OCI-LY7 (cell line): Measurements from ENCODE around the gene TLX1. TPM values are rescaled to one million over a fixed set of nuclear protein-coding genes. Genes with fewer than 3 reads are reported as not detected.

Experiments used
- BruUV-seq: library from RNA; stranded (reverse); fragments of 400-500 nt; replicated peaks from 2 replicates; lab custom pipeline; 2021; lab: Mats Ljungman, UMichigan
- CTCF ChIA-PET: fragments of 300-600 bp; sonication (Branson Sonifier 250); formaldehyde crosslinking; loops from one replicate; lab custom pipeline; 2022; ENCODE audit warnings: antibody characterized with exemption; ENCODE audit not compliant: unreplicated experiment; lab: Charles Lee
- POLR2A ChIA-PET: fragments of 300-600 bp; sonication (Branson Sonifier 250); formaldehyde crosslinking; loops from one replicate; lab custom pipeline; 2022; ENCODE audit warnings: antibody characterized with exemption; lab: Charles Lee
- DNase-seq: peaks from one replicate; pipeline ENCODE4 v3.0.0-alpha.2; 2015; ENCODE audit warnings: low spot score
- H2AFZ ChIP-seq: fragments of 200-600 bp; sonication (generic), shearing (Covaris generic); 2 replicates; pipeline ENCODE4 v1.6.1; 2014; ENCODE audit warnings: mild to moderate bottlenecking, antibody characterized with exemption, low read length, moderate library complexity
- H3K27ac ChIP-seq: fragments of 200-600 bp; sonication (generic); 2 replicates; pipeline ENCODE4 v1.5.1; 2014; ENCODE audit warnings: mixed run types, low read depth, mild to moderate bottlenecking, moderate library complexity, low read length, inconsistent platforms; ENCODE audit not compliant: poor library complexity, severe bottlenecking
- H3K36me3 ChIP-seq: fragments of 200-600 bp; sonication (generic); 2 replicates; pipeline ENCODE4 v1.6.1; 2014; ENCODE audit warnings: mild to moderate bottlenecking, antibody characterized with exemption, low read length, moderate library complexity, mixed read lengths; ENCODE audit not compliant: insufficient read depth
- H3K4me1 ChIP-seq: fragments of 200-600 bp; sonication (generic); 2 replicates; pipeline ENCODE4 v1.5.1; 2014; ENCODE audit warnings: mild to moderate bottlenecking, low read length; ENCODE audit not compliant: insufficient read depth, poor library complexity, severe bottlenecking
- H3K4me2 ChIP-seq: fragments of 200-600 bp; sonication (generic); 2 replicates; pipeline ENCODE4 v1.6.1; 2014; ENCODE audit warnings: mild to moderate bottlenecking, low read length
- H3K4me3 ChIP-seq: fragments of 200-600 bp; sonication (generic); 2 replicates; pipeline ENCODE4 v1.5.1; 2014; ENCODE audit warnings: mild to moderate bottlenecking, low read depth, low read length; ENCODE audit not compliant: poor library complexity, severe bottlenecking
- H3K79me2 ChIP-seq: fragments of 200-600 bp; sonication (generic); 2 replicates; pipeline ENCODE4 v1.6.1; 2016; ENCODE audit warnings: low read depth, mild to moderate bottlenecking, low read length, moderate library complexity, mixed read lengths; ENCODE audit not compliant: insufficient read depth
- H3K9me2 ChIP-seq: fragments of 200-600 bp; sonication (generic); 2 replicates; pipeline ENCODE4 v1.6.1; 2016; ENCODE audit warnings: mild to moderate bottlenecking, low read length, mixed read lengths; ENCODE audit not compliant: insufficient read depth
- H3K9me3 ChIP-seq: fragments of 200-600 bp; sonication (generic); 2 replicates; pipeline ENCODE4 v1.6.1; 2014; ENCODE audit warnings: mild to moderate bottlenecking, mixed run types, low read length, mixed read lengths
- H4K20me1 ChIP-seq: fragments of 200-600 bp; sonication (generic); 2 replicates; pipeline ENCODE4 v1.6.1; 2014; ENCODE audit warnings: mild to moderate bottlenecking, antibody characterized with exemption, low read length, moderate library complexity, mixed read lengths; ENCODE audit not compliant: insufficient read depth
- CTCF ChIP-seq: fragments of 200-600 bp; sonication (generic); conservative IDR thresholded peaks from 2 replicates; pipeline ENCODE4 v1.5.1; 2014; ENCODE audit warnings: mild to moderate bottlenecking, antibody characterized with exemption, low read length, moderate library complexity, mixed read lengths
- EZH2phosphoT487 ChIP-seq: fragments of 200-600 bp; sonication (generic); IDR thresholded peaks from 2 replicates; pipeline ENCODE4 v1.6.1; 2018; ENCODE audit warnings: low read depth, borderline replicate concordance, mild to moderate bottlenecking, mixed run types, antibody characterized with exemption, low read length, moderate library complexity, mixed read lengths
- intact Hi-C: fragments of 100-400 bp; cut with micrococcal nuclease; formaldehyde crosslinking; loops from one replicate; pipeline ENCODE4 v1.10.0; 2022; ENCODE audit not compliant: unreplicated experiment
- total RNA-seq, 2 experiments: library from RNA; depleted of rRNA in 1 of 2; stranded (reverse); fragments of >200 nt in 1 of 2; shearing (Covaris generic) in 1 of 2; gene quantifications; 2 replicates each; pipeline ENCODE4 v1.2.3, GENCODE V29; 2014 to 2022

Gene TLX1
- total RNA-seq, 2 experiments from 2014 or later = not detected

GRCh38 chr10:101087376-101087775 lies 43.7 kb upstream of the TLX1 start:
- ChIA-PET POLR2A (no interaction called here), CTCF (no interaction called here)
- no peak overlapping the region for H2AFZ ChIP-seq
- H3K36me3 ChIP-seq = no peaks in the 10 kb centered on the region
- H3K9me3 ChIP-seq = no peaks in the 10 kb centered on the region
- DNase-seq = no peak
- H3K9me2 ChIP-seq = no peaks in the 10 kb centered on the region
- no peaks in the 10 kb centered on the region for H3K4me1 ChIP-seq
- intact Hi-C loops = no loop called here
- H3K4me2 ChIP-seq = no peak overlapping the region
- no TSS peak for BruUV-seq
- no peaks in the 10 kb centered on the region for H4K20me1 ChIP-seq
- H3K4me3 ChIP-seq = no peak overlapping the region
- no peak overlapping the region for H3K27ac ChIP-seq
- TF ChIP-seq EZH2phosphoT487 (no peak), CTCF (no peak)
- no peaks in the 10 kb centered on the region for H3K79me2 ChIP-seq

- Histone ChIP-seq H3K4me2 (no peak overlapping the region), H3K9me3 (no peaks in the 10 kb centered on the region), H3K27ac (no peak overlapping the region), H3K4me3 (no peak overlapping the region), H3K79me2 (no peaks in the 10 kb centered on the region), H3K4me1 (no peaks in the 10 kb centered on the region), H3K36me3 (no peaks in the 10 kb centered on the region), H3K9me2 (no peaks in the 10 kb centered on the region), H4K20me1 (no peaks in the 10 kb centered on the region), H2AFZ (no peak overlapping the region)
- intact Hi-C loops = no loop called here
- no TSS peak for BruUV-seq
- no peak for DNase-seq
- POLR2A ChIA-PET = no interaction called here
- CTCF ChIA-PET = no interaction called here
- TF ChIP-seq CTCF (no peak), EZH2phosphoT487 (no peak)
Observed at GRCh38 chr10:101087965-101088364, 43.1 kb upstream of the TLX1 start.

- no peak for DNase-seq
- Histone ChIP-seq H3K9me2 (no peaks in the 10 kb centered on the region), H2AFZ (no peak overlapping the region), H3K9me3 (no peaks in the 10 kb centered on the region), H4K20me1 (no peaks in the 10 kb centered on the region), H3K4me2 (no peak overlapping the region), H3K4me3 (no peak overlapping the region), H3K79me2 (no peaks in the 10 kb centered on the region), H3K36me3 (no peaks in the 10 kb centered on the region), H3K4me1 (no peaks in the 10 kb centered on the region), H3K27ac (no peak overlapping the region)
- ChIA-PET CTCF (no interaction called here), POLR2A (interaction anchor here (0.6 kb wide), 1 partner anchor 127 kb away, joined by 3 read pairs; no protein-coding TSS in a partner anchor)
- no TSS peak for BruUV-seq
- TF ChIP-seq EZH2phosphoT487 (no peak), CTCF (no peak)
- intact Hi-C loops = no loop called here
Observed at GRCh38 chr10:101089520-101090299, 41.4 kb upstream of the TLX1 start.
